Measurements from ENCODE around the gene ZNF91.

DNA sequence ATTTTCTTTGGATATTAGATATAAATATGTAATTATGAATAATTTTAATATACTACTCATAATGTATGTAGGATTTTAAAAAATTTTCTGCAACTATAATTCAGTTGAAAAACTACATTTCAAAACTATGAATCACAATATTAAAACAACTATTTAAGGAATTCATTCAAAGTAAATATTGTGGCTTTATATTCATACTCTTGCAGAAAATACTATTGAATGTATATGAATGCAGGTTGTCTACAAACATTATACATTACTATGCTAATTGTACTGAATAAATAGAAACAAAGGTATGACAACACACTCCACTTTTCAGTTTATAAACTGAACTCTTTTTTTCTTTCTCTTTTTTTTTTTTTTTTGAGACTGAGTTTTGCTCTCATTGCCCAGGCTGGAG, 14.2 kb downstream of the ZNF91 start:
- TF ChIP-seq, protein P1, sequence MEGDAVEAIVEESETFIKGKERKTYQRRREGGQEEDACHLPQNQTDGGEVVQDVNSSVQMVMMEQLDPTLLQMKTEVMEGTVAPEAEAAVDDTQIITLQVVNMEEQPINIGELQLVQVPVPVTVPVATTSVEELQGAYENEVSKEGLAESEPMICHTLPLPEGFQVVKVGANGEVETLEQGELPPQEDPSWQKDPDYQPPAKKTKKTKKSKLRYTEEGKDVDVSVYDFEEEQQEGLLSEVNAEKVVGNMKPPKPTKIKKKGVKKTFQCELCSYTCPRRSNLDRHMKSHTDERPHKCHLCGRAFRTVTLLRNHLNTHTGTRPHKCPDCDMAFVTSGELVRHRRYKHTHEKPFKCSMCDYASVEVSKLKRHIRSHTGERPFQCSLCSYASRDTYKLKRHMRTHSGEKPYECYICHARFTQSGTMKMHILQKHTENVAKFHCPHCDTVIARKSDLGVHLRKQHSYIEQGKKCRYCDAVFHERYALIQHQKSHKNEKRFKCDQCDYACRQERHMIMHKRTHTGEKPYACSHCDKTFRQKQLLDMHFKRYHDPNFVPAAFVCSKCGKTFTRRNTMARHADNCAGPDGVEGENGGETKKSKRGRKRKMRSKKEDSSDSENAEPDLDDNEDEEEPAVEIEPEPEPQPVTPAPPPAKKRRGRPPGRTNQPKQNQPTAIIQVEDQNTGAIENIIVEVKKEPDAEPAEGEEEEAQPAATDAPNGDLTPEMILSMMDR (IDR thresholded peaks at IDR 0.05): no peak
- no peak for TF ChIP-seq ZFX (IDR thresholded peaks at IDR 0.05; ENCODE audit: borderline replicate concordance)

Measured in 22Rv1 (cell line).